GM23338 (cell line): ENCODE results near the gene CCSAP. TPM values are rescaled to one million over a fixed set of nuclear protein-coding genes. Genes with fewer than 3 reads are reported as not detected.

Source experiments
- ATAC-seq: fragments of 200-7000 bp; cut with Tn5 transposase; 3 replicates; pipeline ENCODE4 v1.9.1; 2020
- DNase-seq: peaks from one replicate; pipeline ENCODE4 v3.0.0-alpha.2; 2015; ENCODE audit warnings: low spot score
- H2AFZ ChIP-seq: fragments of 200-600 bp; sonication (generic); 2 replicates; pipeline ENCODE4 v1.8.0; 2016; ENCODE audit warnings: antibody characterized with exemption, mild to moderate bottlenecking, moderate library complexity
- H3F3A ChIP-seq: fragments of 200-600 bp; sonication (generic); replicated peaks from 2 replicates; pipeline ENCODE4 v1.8.0; 2017; ENCODE audit warnings: antibody characterized with exemption, mixed run types, low read depth
- H3K27ac ChIP-seq: fragments of 200-600 bp; sonication (generic); 2 replicates; pipeline ENCODE4 v1.6.1; 2016; ENCODE audit warnings: low read depth
- H3K27me3 ChIP-seq: fragments of 200-600 bp; sonication (generic); 2 replicates; pipeline ENCODE4 v1.8.0; 2016; ENCODE audit warnings: mild to moderate bottlenecking, mixed run types, moderate library complexity; ENCODE audit not compliant: insufficient read depth
- H3K36me3 ChIP-seq: fragments of 200-600 bp; sonication (generic); 2 replicates; pipeline ENCODE4 v1.8.0; 2016; ENCODE audit warnings: mild to moderate bottlenecking; ENCODE audit not compliant: insufficient read depth
- H3K4me1 ChIP-seq: fragments of 200-600 bp; sonication (generic); 2 replicates; pipeline ENCODE4 v1.8.0; 2016; ENCODE audit warnings: mild to moderate bottlenecking, moderate library complexity; ENCODE audit not compliant: insufficient read depth
- H3K4me2 ChIP-seq: fragments of 200-600 bp; sonication (generic); 2 replicates; pipeline ENCODE4 v1.7.1; 2017; ENCODE audit warnings: mixed run types
- H3K4me3 ChIP-seq: fragments of 200-600 bp; sonication (generic); 2 replicates; pipeline ENCODE4 v1.6.1; 2016; ENCODE audit warnings: mixed run types
- H3K79me2 ChIP-seq: fragments of 200-600 bp; sonication (generic); replicated peaks from 2 replicates; pipeline ENCODE4 v1.8.0; 2017; ENCODE audit warnings: mild to moderate bottlenecking; ENCODE audit not compliant: insufficient read depth
- H3K9me2 ChIP-seq: fragments of 200-600 bp; sonication (generic); 2 replicates; pipeline ENCODE4 v1.8.0; 2017; ENCODE audit not compliant: insufficient read depth
- H4K20me1 ChIP-seq: fragments of 200-600 bp; sonication (generic); replicated peaks from 2 replicates; pipeline ENCODE4 v1.8.0; 2017; ENCODE audit warnings: mild to moderate bottlenecking; ENCODE audit not compliant: insufficient read depth
- H3K27ac Mint-ChIP-seq: 2 replicates; pipeline ENCODE4 v1.8.0; 2020; ENCODE audit warnings: inconsistent platforms, mild to moderate bottlenecking, moderate library complexity, mixed read lengths
- H3K27me3 Mint-ChIP-seq: 3 replicates; pipeline ENCODE4 v1.8.0; 2022; ENCODE audit warnings: low read depth, mild to moderate bottlenecking, moderate library complexity, mixed read lengths, inconsistent platforms; ENCODE audit not compliant: insufficient read depth, poor library complexity
- H3K36me3 Mint-ChIP-seq: 3 replicates; pipeline ENCODE4 v1.8.0; 2021; ENCODE audit warnings: low read depth, mild to moderate bottlenecking, inconsistent platforms, moderate library complexity, mixed read lengths
- H3K4me1 Mint-ChIP-seq: 3 replicates; pipeline ENCODE4 v1.8.0; 2020; ENCODE audit warnings: mild to moderate bottlenecking, inconsistent platforms, mixed read lengths
- H3K4me3 Mint-ChIP-seq: 3 replicates; pipeline ENCODE4 v1.8.0; 2021; ENCODE audit warnings: moderate library complexity, mild to moderate bottlenecking, inconsistent platforms, mixed read lengths
- H3K9me3 Mint-ChIP-seq: 3 replicates; pipeline ENCODE4 v1.8.0; 2020; ENCODE audit warnings: moderate library complexity, mild to moderate bottlenecking, inconsistent platforms, mixed read lengths
- EZH2phosphoT487 ChIP-seq: fragments of 200-600 bp; sonication (generic); IDR thresholded peaks from one replicate; pipeline ENCODE4 v1.8.1; 2018; ENCODE audit warnings: antibody characterized with exemption; ENCODE audit not compliant: unreplicated experiment
- JUNB ChIP-seq: IDR thresholded peaks from one replicate; pipeline ENCODE4 v1.6.1; 2016; ENCODE audit warnings: antibody characterized with exemption; ENCODE audit not compliant: unreplicated experiment
- NANOG ChIP-seq: IDR thresholded peaks from 2 replicates; pipeline ENCODE4 v1.6.1; 2016; ENCODE audit warnings: antibody characterized with exemption, borderline replicate concordance
- ZNF114 ChIP-seq: fragments of 250-450 bp; sonication (Bioruptor Pico); IDR thresholded peaks from 2 replicates; pipeline ENCODE4 v1.5.0; 2020; ENCODE audit warnings: mild to moderate bottlenecking, moderate library complexity
- ZNF331 ChIP-seq: fragments of 250-450 bp; sonication (Bioruptor Pico); IDR thresholded peaks from 2 replicates; pipeline ENCODE4 v1.5.0; 2020; ENCODE audit warnings: low read depth, mild to moderate bottlenecking, moderate library complexity
- ZNF462 ChIP-seq: fragments of 250-450 bp; sonication (Bioruptor Pico); IDR thresholded peaks from 2 replicates; pipeline ENCODE4 v1.5.0; 2020; ENCODE audit warnings: mild to moderate bottlenecking, moderate library complexity
- polyA plus RNA-seq: library from polyadenylated mRNA; unstranded; fragments of >200 nt; fragmentation: Nextera tagmentation; extraction: Ambion mirVana; gene quantifications from 2 replicates; pipeline ENCODE4 v1.2.1, GENCODE V29; 2016
- total RNA-seq: library from RNA; depleted of rRNA; stranded (reverse); fragments of >200 nt; shearing (Covaris generic); gene quantifications from 2 replicates; pipeline ENCODE4 v1.2.3, GENCODE V29; 2014
- TF ChIP-seq, protein P1 (sequence below): IDR thresholded peaks from 2 replicates; pipeline ENCODE4 v1.6.1; 2016; ENCODE audit warnings: antibody characterized with exemption

The CCSAP gene
- total and polyA plus RNA-seq, 2 experiments from 2014 or later, result 4.2 to 13.3 TPM

GRCh38 chr1:229339086-229339485 is 3.8 kb downstream of the CCSAP start:
- no peak overlapping the region for H3K4me3 Mint-ChIP-seq
- TF ChIP-seq ZNF462 (CRISPR knock-in tag) (no peak), NANOG (no peak), ZNF331 (CRISPR knock-in tag) (no peak), JUNB (no peak), ZNF114 (no peak), EZH2phosphoT487 (no peak)
- TF ChIP-seq, protein P1, sequence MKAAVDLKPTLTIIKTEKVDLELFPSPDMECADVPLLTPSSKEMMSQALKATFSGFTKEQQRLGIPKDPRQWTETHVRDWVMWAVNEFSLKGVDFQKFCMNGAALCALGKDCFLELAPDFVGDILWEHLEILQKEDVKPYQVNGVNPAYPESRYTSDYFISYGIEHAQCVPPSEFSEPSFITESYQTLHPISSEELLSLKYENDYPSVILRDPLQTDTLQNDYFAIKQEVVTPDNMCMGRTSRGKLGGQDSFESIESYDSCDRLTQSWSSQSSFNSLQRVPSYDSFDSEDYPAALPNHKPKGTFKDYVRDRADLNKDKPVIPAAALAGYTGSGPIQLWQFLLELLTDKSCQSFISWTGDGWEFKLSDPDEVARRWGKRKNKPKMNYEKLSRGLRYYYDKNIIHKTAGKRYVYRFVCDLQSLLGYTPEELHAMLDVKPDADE, result no peak
- H3K9me2 ChIP-seq, result no peaks in the 10 kb centered on the region
- peaks cover 12% of the 10 kb centered on the region for H3K36me3 Mint-ChIP-seq
- H4K20me1 ChIP-seq, result peaks cover 5% of the 10 kb centered on the region; the same call in 1 of the 2 replicates
- no peak overlapping the region for H3K4me3 ChIP-seq
- peaks cover 3% of the 10 kb centered on the region; the same call in 1 of the 3 replicates for H3K9me3 Mint-ChIP-seq
- no peak overlapping the region for H2AFZ ChIP-seq
- peaks cover 54% of the 10 kb centered on the region for H3K79me2 ChIP-seq
- ATAC-seq (no peak), DNase-seq (no peak)
- H3K4me1 Mint-ChIP-seq, result peaks cover 20% of the 10 kb centered on the region
- H3K4me1 ChIP-seq, result peaks cover 19% of the 10 kb centered on the region
- peaks cover 27% of the 10 kb centered on the region for H3K27me3 ChIP-seq
- no peaks in the 10 kb centered on the region; the same call in 1 of the 2 replicates for H3K36me3 ChIP-seq
- no peak overlapping the region for H3K27ac ChIP-seq
- no peak overlapping the region for H3K27ac Mint-ChIP-seq
- H3F3A ChIP-seq, result 0 out of 2 replicates have a peak, but pooled peaks cover 7% of the 10 kb centered on the region
- H3K4me2 ChIP-seq, result no peak overlapping the region
- peaks cover 16% of the 10 kb centered on the region for H3K27me3 Mint-ChIP-seq
